Kidney (tissue), 14 donors: ENCODE measurements around the gene DDX53. TPM values are rescaled to one million over a fixed set of nuclear protein-coding genes. Genes with fewer than 3 reads are reported as not detected.

Experiments
- DNase-seq, 5 donors: peaks; one replicate each; pipeline ENCODE4 v3.0.0-alpha.2; 2013 to 2020
- FAIRE-seq: peaks from 2 replicates; lab custom pipeline; 2012; peaks lifted over from hg19 to GRCh38; lab: Jason Lieb, UNC
- H3K27ac ChIP-seq, 2 donors: one replicate each; pipeline ENCODE4 v1.7.0; 2013; ENCODE audit warnings: low read depth in 2 of 2, low read length in 2 of 2, inconsistent platforms in 1 of 2
- H3K27me3 ChIP-seq: one replicate; pipeline ENCODE4 v1.7.1; 2013; ENCODE audit warnings: low read length, inconsistent platforms; ENCODE audit not compliant: control insufficient read depth, insufficient read depth
- H3K36me3 ChIP-seq, 3 donors: one replicate each; pipeline versions ENCODE4 v1.7.0 to v1.7.1; 2013; ENCODE audit warnings: low read length in 3 of 3, control low read depth in 1 of 3, inconsistent platforms in 1 of 3; ENCODE audit not compliant: insufficient read depth in 3 of 3, control insufficient read depth in 2 of 3
- H3K4me1 ChIP-seq, 3 donors: one replicate each; pipeline versions ENCODE4 v1.7.0 to v1.7.1; 2013; ENCODE audit warnings: low read length in 3 of 3, inconsistent platforms in 1 of 3, low read depth in 1 of 3; ENCODE audit not compliant: control insufficient read depth in 2 of 3, insufficient read depth in 2 of 3
- H3K4me3 ChIP-seq, 3 donors: one replicate each; pipeline versions ENCODE4 v1.7.0 to v1.8.1; 2013; ENCODE audit warnings: low read length in 3 of 3, control low read depth in 1 of 3, inconsistent platforms in 1 of 3
- H3K9ac ChIP-seq, 3 donors: one replicate each; pipeline versions ENCODE4 v1.7.0 to v1.7.1; 2013; ENCODE audit warnings: low read length in 3 of 3, control low read depth in 1 of 3, inconsistent platforms in 1 of 3
- H3K9me3 ChIP-seq, 3 donors: one replicate each; pipeline versions ENCODE4 v1.7.0 to v1.7.1; 2013; ENCODE audit warnings: low read length in 3 of 3, control low read depth in 1 of 3, inconsistent platforms in 1 of 3; ENCODE audit not compliant: control insufficient read depth in 2 of 3, insufficient read depth in 1 of 3
- CTCF ChIP-seq: IDR thresholded peaks from 3 replicates; pipeline ENCODE4 v1.5.1; 2012; ENCODE audit warnings: mild to moderate bottlenecking, moderate library complexity, borderline replicate concordance; ENCODE audit not compliant: insufficient read depth; ENCODE audit errors: extremely low read depth
- intact Hi-C: fragments of 100-400 bp; cut with DNase I; formaldehyde crosslinking; loops from one replicate; pipeline ENCODE4 v1.11.1; 2022
- polyA plus RNA-seq: library from polyadenylated mRNA; stranded (reverse); fragments of 350-450 nt; fragmentation: Illumina TruSeq; extraction: RNeasy Lipid Tissue Mini Kit (QIAGEN cat#74804); gene quantifications from one replicate; pipeline ENCODE4 v1.2.3, GENCODE V29; 2014; ENCODE audit warnings: low read depth, low replicate concordance; ENCODE audit not compliant: insufficient read depth
- total RNA-seq: library from RNA; stranded (reverse); fragmentation: NEBNext Ultra II Directional; extraction: Animal tissue kit (Norgen Biotek cat#: 25700); gene quantifications from one replicate; pipeline ENCODE4 v1.2.1, GENCODE V29; 2021
- donor health status: control.
- donor health status: control.
- donor health status: control.
- donor health status: control.
- donor health status: control.
- donor health status: DM: yes; HTN: yes; CAD: no.
- donor health status: Normal renal cell carcinoma (clear cell type).

Gene DDX53
- total and polyA plus RNA-seq, 2 donors from 2014 or later = not detected

DNA sequence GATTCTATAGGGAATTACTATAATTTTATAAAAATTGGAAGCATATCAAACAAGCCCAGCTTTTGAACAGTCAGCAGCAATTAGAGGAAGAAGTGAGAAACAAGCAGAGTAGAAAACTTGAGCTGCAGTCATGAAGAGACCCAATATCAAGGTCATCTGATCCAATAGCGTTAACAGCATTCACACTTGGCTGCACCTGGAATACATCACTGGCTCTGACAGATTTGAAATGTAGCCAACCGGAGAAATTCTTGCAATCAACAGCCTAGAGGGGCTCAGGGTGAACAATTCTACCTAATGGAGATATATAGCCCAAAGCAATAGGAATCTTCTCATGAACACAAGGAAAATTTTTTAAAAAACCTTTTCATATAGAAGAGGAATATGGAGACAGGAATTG is 13.6 kb downstream of the DDX53 start:
- Histone ChIP-seq H3K4me1 (no peaks in the 10 kb centered on the region), H3K27me3 (no peaks in the 10 kb centered on the region), H3K27ac (no peak overlapping the region), H3K36me3 (no peaks in the 10 kb centered on the region), H3K9me3 (no peaks in the 10 kb centered on the region), H3K9ac (no peak overlapping the region), H3K4me3 (no peak overlapping the region)
- FAIRE-seq (no peak), DNase-seq (peak in 2 of 5 donors; percentile 17 to 35)
- no peak for TF ChIP-seq CTCF
- intact Hi-C loops = no loop called here

DNA sequence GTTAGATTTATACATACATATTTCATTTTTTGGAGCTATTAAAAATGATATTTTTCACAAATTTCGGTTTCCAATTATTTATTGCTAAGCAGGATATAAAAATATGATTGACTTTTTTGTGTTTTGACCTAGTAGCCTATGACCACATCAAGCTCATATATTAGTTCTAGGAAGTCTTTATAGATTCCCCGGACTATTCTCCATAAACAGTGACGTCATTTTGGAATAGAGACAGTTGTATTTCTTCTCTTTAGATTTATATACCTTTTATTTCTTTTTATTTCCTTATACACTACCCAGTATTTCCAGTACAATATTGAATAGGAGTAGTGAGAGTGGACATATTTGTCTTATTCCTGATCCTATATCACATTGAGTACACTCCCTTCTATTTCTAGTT is 31.8 kb downstream of the DDX53 start:
- H3K9ac ChIP-seq = no peak overlapping the region
- intact Hi-C loops = no loop called here
- H3K27me3 ChIP-seq = no peaks in the 10 kb centered on the region
- no peak for TF ChIP-seq CTCF
- H3K4me1 ChIP-seq = no peaks in the 10 kb centered on the region
- H3K4me3 ChIP-seq = no peak overlapping the region
- H3K9me3 ChIP-seq = no peaks in the 10 kb centered on the region
- FAIRE-seq = no peak
- no peaks in the 10 kb centered on the region for H3K36me3 ChIP-seq
- no peak overlapping the region for H3K27ac ChIP-seq
- DNase-seq = no peak

DNA sequence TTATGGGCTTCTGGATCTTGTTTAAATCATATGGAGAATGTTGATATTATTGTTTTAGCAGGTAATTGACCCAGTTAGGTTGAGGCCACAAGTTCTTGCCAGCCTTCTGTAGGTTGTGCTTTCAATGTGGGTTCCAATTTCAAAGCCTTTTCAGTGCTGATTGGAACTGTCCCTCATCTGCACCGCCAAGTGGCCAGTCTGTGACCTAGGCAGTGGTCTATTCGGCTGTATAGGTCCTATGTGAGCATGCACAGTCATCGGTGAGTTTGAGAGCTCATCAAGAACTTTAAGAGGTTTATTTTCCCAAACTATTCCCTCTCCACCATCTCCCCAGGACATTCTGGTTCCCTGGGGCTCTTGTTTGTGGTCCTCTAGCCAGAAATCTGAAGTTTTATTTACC is 35.7 kb downstream of the DDX53 start:
- DNase-seq (no peak), FAIRE-seq (no peak)
- no peak for TF ChIP-seq CTCF
- Histone ChIP-seq H3K36me3 (no peaks in the 10 kb centered on the region), H3K27ac (no peak overlapping the region), H3K9ac (no peak overlapping the region), H3K9me3 (no peaks in the 10 kb centered on the region), H3K4me3 (no peak overlapping the region), H3K4me1 (no peaks in the 10 kb centered on the region), H3K27me3 (no peaks in the 10 kb centered on the region)
- intact Hi-C loops = no loop called here

GRCh38 chrX:23046443-23046842 is 46.7 kb downstream of the DDX53 start:
- FAIRE-seq (peak; percentile 69), DNase-seq (no peak)

More at GRCh38 chrX:23046443-23046842, 46.7 kb downstream of the DDX53 start:
- H3K4me3 ChIP-seq = no peak overlapping the region
- H3K27me3 ChIP-seq = no peaks in the 10 kb centered on the region
- no peak for TF ChIP-seq CTCF
- no peaks in the 10 kb centered on the region for H3K4me1 ChIP-seq
- intact Hi-C loops = no loop called here
- H3K36me3 ChIP-seq = no peaks in the 10 kb centered on the region
- no peak overlapping the region for H3K27ac ChIP-seq
- H3K9ac ChIP-seq = no peak overlapping the region
- no peaks in the 10 kb centered on the region for H3K9me3 ChIP-seq
